Inflammatory macrophage treated with lipopolysaccharide for 4 hours (primary cell): Measurements from ENCODE around the gene ZNF24.

Source experiments
- DNase-seq: peaks from one replicate; pipeline ENCODE4 v3.0.0-alpha.2; 2020

Gene ZNF24

DNA sequence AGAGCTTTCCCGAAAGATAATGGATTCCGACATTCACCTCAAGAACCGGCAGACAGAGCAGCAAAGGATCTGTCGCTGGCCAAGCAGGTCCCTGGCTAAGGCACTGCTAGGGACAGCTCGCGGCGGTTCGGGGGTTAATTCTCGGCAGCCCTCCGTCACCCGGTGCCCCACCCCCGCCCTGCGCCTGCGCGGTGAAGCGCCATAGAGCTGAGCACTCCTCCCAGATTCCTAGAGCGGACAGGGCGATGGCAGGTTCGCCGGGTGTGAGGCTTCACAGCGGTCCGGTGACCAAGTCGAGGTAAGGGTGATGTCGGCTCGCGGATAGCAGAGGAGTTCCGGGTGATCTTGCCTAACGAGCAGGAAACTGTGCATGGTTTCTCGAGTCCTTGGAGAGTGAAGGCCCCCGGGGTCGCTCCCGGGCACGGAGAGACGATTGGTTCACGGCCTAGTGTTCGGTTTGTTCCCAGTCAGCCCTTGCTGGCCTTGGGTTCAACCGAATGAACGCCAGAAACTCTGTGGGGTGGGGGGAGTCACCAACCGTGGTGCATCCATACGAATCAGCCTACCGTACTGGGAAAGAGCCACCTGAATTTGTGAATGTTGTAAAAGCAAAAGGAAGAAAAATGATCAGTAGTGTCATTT lies 54.0 kb downstream of the ZNF24 start, which contains the start of gene ZSCAN30:
TSS of gene ZSCAN30 (minus strand) at position 136 of the 642 bp plus-strand sequence. CDS start 25,877 bp downstream, outside the sequence.
- peak; percentile 94 for DNase-seq

GRCh38 chr18:35289727-35290093 lies 54.5 kb downstream of the ZNF24 start:
- DNase-seq: peak; percentile 1

- peak; percentile 11 for DNase-seq
These were observed 54.9 kb downstream of the ZNF24 start for GRCh38 chr18:35289293-35289692.

- no peak for DNase-seq
These were observed 59.4 kb downstream of the ZNF24 start for GRCh38 chr18:35284841-35285240.

DNA sequence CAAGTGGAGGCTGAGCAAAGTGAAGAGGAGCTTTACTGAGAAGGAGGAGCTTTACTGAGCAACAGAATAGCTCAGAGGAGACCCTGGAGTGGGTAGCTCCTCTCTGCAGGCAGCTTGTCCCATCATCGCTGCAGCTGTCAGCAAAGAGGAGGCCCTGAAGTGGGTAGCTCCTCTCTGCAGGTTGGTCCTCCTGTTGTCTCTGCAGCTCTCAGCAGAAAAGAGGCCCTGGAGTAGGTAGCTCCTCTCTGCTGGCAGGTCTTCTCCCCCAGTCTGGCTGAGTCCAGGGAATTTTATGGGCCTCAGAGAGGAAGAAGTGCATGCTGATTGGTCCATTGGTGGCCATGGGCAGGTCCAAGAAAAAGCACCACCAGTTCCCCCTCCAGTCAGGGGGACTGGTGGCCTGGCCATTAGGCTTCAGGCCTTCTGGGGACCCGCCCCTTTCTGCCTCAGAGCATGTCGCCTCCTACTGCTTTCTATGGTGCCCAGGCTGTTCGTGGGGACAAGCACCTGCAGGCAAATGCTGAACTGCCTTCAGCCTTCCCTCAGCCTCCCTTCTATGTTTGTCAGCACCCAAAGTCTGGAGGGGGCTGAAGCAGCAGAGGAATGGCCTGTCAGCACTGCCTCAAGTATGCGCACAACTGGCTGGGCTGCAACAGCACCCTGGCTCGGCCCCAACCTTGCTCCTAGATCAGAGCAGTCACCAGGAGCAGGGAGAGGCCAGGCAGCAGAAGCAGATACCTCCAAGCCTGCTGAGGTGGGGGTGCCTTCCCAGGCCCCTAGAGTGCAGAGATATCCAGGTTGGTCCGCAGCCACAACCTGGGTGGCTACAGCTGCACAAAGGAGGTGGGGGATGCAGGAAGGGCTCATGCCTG lies 60.1 kb downstream of the ZNF24 start:
- no peak for DNase-seq

DNA sequence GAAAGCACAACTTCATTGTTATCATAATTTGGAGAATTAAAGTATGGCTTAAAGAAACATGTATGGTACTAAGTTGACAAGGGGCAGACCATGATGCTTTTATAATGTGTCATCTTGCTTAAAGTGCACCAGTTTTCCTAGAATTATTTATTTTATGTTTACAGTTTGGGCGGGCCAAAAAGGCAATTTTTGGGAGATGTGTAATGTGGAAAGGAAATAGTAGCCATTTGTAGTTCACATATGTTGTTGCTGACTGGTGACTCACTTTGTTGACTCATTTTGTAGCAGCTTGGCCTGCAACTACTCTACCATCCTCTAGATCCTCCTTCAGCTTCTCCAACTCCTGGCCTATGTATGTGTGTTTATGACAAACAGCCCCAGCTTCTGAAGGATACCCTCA lies 61.9 kb downstream of the ZNF24 start:
- DNase-seq: no peak
